GM21737 (cell line): Measurements from ENCODE around the gene TYW1B.
A peak's percentile ranks its signal among the peaks of the same experiment; 100 is the strongest.
"Not testable (repeated sequence)": the region's sequence is repeated elsewhere in the genome, so short reads cannot be mapped to it uniquely, and the experiment has no call there.

Experiments
- ATAC-seq: cut with Tn5 transposase; IDR thresholded peaks from one replicate; pipeline ENCODE4 v1.9.1; 2021; ENCODE audit warnings: mild to moderate bottlenecking, moderate library complexity; ENCODE audit not compliant: unreplicated experiment

Gene TYW1B

GRCh38 chr7:72632765-72633292 lies 195.2 kb downstream of the TYW1B start:
- not testable (repeated sequence) for ATAC-seq

DNA sequence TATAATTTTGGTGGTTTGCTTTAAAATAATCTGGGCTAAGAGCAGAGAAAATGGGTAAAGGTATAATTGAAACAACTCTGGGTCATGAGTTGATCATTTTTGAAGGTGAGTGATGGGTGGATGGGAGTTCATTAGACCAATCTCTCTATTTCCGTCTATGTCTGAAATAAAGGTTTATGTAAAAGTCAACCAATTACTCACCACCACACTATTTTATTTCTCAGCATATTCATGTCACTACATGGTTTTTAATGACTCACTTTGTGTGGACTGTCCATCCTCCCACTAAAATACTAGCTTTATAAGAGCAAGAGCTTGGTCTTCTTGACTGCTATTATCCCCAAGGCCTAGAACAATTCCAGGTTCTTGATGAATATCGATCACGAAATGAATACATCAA lies 199.6 kb downstream of the TYW1B start:
- not testable (repeated sequence) for ATAC-seq

DNA sequence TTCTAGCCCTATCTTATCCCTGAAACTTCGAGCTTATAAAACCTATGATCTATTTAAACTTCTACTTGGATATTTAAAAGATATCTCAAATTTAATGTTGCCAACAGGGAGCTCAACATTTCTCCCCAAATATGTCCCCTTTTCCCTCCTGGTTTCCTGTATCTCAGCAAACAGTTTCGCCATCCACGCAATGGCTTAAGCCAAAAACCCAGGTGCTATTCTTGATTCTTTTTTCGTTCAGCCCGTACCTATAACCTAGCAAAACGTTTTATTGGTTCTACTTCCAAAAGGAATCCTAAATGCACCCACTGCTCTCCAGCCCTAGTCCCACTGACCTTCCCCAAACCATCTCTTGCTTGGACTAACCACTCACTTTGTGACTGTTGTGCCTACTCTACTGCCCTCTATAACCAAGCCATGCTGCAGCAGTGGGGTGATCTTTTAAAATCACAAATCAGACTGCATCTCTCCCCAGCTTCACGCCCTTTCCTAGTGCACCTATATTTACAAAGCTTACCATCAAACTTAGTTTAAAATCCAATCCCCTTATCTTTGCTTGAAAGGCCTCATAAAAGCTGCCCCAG lies 201.5 kb downstream of the TYW1B start:
- not testable (repeated sequence) for ATAC-seq

- ATAC-seq = peak; percentile 75
Measured at GRCh38 chr7:72625721-72626423, 202.1 kb downstream of the TYW1B start.

- no peak for ATAC-seq
Measured at GRCh38 chr7:72622532-72622931, 205.5 kb downstream of the TYW1B start.

DNA sequence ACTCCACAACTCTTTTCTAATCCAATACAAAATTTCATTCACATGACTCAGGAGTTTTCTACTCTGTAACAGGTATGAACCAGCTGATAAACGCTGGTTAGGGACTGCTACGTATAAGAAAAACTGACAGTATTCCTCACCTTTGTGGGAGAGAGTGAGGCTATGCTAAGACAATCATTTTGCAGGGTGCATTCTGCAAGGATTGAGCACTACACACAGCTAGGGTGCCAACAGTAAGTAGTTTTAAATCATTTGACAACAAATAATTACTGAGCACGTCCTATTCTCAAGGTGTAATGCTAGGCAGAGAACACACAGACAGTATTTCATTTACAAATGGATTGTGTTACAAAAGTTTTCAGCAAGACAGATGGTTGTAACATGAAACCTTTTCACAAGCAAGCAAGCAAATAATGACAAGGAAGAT lies 206.2 kb downstream of the TYW1B start:
- ATAC-seq = not testable (repeated sequence)

- not testable (repeated sequence) for ATAC-seq
Measured at GRCh38 chr7:72620923-72621322, 207.1 kb downstream of the TYW1B start.

GRCh38 chr7:72618435-72619180 lies 209.4 kb downstream of the TYW1B start:
- not testable (repeated sequence) for ATAC-seq

GRCh38 chr7:72609761-72610160 lies 218.2 kb downstream of the TYW1B start:
- ATAC-seq = not testable (repeated sequence)

- not testable (repeated sequence) for ATAC-seq
Measured at GRCh38 chr7:72607988-72608387, 220.0 kb downstream of the TYW1B start.

DNA sequence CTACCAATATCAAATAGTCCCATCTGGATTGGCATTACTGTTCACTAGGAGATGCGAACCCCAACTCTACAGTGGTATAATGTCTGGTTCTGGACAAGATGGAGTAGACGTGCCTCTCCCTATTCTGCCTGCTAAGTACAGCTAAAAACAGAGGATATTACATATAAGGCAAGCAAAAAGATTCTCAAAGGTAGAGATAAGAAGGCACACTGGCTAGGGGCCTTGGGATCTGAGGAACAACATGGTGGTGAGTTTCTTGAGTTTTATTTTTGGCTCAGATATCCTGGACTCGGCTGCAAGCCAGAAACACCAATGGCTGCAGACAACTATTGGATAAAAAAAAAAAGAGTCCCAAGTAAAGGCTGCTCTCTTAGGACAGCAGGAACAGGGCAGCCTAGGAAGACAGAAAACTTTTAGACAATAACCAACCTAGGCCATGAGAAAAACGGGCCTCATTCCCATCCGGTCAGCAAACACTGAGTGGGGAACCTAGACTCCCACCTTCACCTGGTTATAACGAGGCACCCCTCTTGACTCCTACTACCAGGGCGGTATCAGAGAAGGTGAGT lies 222.1 kb downstream of the TYW1B start:
- not testable (repeated sequence) for ATAC-seq

DNA sequence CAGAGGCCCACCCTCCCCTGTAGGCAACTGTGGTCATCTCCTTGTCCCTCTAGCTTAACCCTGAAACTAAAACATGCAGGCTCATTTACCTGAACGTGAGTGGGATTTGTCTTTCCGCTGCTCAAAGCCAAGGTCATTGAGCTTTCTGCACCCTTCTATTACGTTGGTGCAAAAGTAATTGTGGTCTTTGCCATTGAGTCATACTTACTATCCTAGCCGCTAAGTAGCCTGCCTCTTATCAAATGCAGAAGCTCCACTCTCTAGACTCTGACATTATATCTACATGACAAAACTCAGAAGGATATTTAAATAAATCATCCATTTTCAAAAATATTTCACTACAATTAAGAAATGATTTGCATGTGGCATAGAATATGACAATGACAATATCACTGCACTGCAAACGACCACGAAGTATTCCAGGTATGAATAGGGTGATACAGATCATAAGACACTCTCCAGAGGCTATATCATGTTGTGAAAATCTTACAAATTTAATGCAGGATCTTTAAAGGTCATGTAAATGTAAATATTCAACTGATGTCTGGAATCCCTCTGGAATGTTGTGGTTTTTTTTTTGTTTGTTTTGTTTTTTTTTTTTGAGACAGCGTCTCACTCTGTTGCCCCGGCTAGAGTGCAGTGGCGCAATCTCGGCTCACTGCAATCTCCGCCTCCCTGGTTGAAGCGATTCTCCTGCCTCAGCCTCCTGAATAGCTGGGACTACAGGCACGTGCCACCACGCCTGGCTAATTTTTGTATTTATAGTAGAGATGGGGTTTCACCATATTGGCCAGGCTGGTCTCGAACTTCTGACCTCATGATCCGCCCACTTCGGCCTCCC lies 223.0 kb downstream of the TYW1B start:
- not testable (repeated sequence) for ATAC-seq

DNA sequence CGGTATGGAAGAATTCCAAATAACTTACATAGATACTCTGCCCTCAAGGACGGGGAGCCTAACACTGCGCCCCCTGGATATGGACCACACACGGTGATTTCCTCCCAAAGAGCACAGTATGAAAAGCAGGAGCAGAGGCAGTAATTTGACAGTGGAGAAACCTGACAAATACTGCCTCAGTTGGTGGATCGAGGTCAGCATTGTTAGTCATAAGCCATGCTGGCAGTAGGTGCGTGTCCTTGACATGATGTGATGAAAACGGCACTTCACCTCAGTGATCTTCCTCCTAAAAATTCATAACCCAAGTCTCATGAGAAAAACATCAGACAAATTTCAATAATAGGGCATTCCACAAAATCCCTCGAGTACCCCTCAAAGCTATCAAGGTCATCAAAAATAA lies 224.5 kb downstream of the TYW1B start:
- not testable (repeated sequence) for ATAC-seq

GRCh38 chr7:72603073-72603472 lies 224.9 kb downstream of the TYW1B start:
- no peak for ATAC-seq

DNA sequence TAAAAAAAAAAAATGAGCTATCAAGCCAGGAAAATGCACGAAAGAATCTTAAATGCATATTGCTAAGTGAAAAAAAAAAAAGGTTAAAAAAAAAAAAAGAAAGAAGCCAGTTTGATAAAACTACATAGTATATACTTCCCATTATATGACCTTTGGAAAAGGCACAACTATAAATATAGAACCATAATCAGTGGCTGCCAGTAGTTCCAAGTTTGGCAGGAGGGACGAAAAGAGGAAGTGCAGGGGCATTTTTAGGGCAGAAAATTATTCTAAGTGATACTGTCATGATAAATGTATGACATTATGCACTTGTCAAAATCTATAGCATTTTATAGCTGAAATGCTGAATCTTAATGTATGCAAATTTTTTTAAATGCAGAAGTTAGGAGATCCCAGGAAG lies 226.3 kb downstream of the TYW1B start:
- not testable (repeated sequence) for ATAC-seq

DNA sequence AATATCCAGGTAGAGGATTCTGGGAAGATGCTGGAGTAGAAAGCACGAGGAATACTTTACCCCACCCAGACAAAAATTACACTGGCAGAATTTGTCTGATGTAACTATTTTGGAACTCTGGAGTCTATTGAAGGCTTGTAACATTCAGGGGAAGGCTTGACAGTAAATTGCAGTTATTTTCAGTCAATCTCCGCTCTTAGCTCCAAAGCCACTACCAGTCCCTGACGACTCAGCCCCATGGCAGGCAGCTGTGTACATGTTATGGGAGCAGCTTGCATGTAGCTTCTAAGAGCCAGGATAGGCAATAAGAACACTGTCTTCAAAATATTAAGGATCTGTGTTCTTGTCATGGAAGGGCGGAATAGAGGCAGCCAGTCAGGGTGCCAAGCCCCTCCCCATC lies 238.0 kb downstream of the TYW1B start:
- ATAC-seq = not testable (repeated sequence)

- not testable (repeated sequence) for ATAC-seq
Measured at GRCh38 chr7:72587267-72587666, 240.7 kb downstream of the TYW1B start.

- not testable (repeated sequence) for ATAC-seq
Measured at GRCh38 chr7:72584576-72584975, 243.4 kb downstream of the TYW1B start.

- ATAC-seq = not testable (repeated sequence)
Measured at GRCh38 chr7:72583620-72584361, 244.2 kb downstream of the TYW1B start.
